Spinal cord (tissue), 10 donors: Measurements from ENCODE around the gene ARSG. TPM values are rescaled to one million over a fixed set of nuclear protein-coding genes. Genes with fewer than 3 reads are reported as not detected.
"Not testable (repeated sequence)": the region's sequence is repeated elsewhere in the genome, so short reads cannot be mapped to it uniquely, and the experiment has no call there.

ENCODE experiments used
- DNase-seq, 6 donors: peaks; one replicate each; pipeline versions ENCODE4 v3.0.0 to v3.0.0-alpha.2; 2013 to 2015; ENCODE audit warnings: low spot score in 6 of 6, low read depth in 4 of 6
- H3K27ac ChIP-seq: one replicate; pipeline ENCODE4 v1.5.1; 2013; ENCODE audit warnings: low read depth, low read length, control low read depth
- H3K27me3 ChIP-seq: one replicate; pipeline ENCODE4 v1.6.1; 2013; ENCODE audit warnings: low read length; ENCODE audit not compliant: control insufficient read depth, insufficient read depth
- H3K36me3 ChIP-seq: one replicate; pipeline ENCODE4 v1.6.1; 2013; ENCODE audit warnings: low read length; ENCODE audit not compliant: control insufficient read depth, insufficient read depth
- H3K4me1 ChIP-seq: one replicate; pipeline ENCODE4 v1.6.1; 2013; ENCODE audit warnings: low read length; ENCODE audit not compliant: control insufficient read depth, insufficient read depth
- H3K4me3 ChIP-seq: one replicate; pipeline ENCODE4 v1.5.1; 2013; ENCODE audit warnings: low read depth, low read length, control low read depth
- H3K9me3 ChIP-seq: one replicate; pipeline ENCODE4 v1.6.1; 2013; ENCODE audit warnings: low read length; ENCODE audit not compliant: control insufficient read depth, insufficient read depth
- WGBS: methylation state at CpG from one replicate; pipeline ENCODE4 v1.1.5; 2013; ENCODE audit warnings: missing lambda C conversion rate; ENCODE audit not compliant: insufficient coverage; 5-methylcytosine and 5-hydroxymethylcytosine counted together
- polyA plus RNA-seq, 2 donors: library from polyadenylated mRNA; unstranded; fragments of 120-200 nt; gene quantifications; one replicate each; pipeline ENCODE4 v1.2.1, GENCODE V29; 2013; ENCODE audit not compliant: insufficient read length in 2 of 2
- total RNA-seq, 2 donors: library from RNA; depleted of rRNA in 1 of 2; stranded (reverse); fragments of 120-200 nt in 1 of 2; fragments of >200 nt in 1 of 2; gene quantifications; one replicate each; pipeline versions ENCODE4 v1.2.3 to v1.2.4, GENCODE V29; 2013 to 2014
- donor health status: healthy.

The ARSG gene
- total and polyA plus RNA-seq, 4 donors = 8.2 to 18.8 (median 9.9) TPM

DNA sequence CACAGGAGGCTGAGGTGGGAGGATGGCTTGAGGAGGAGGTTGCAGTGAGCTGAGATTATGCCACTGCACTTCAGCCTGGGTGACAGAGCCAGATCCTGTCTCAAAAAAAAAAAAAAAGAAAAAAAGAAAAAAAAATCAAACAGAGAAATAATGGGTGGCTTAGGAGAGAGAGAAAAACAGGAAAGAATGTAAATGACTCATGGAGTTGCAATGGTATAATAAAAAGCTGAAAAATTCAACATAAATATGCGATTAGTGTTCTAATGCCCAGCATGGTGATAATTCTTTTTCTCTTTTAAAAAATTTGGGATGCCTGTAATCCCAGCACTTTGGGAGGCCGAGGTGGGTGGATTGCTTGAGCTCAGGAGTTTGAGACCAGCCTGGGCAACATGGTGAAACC lies 63.0 kb downstream of the ARSG start:
- not testable (repeated sequence) for H3K4me1 ChIP-seq, H3K9me3 ChIP-seq, H3K4me3 ChIP-seq, H3K36me3 ChIP-seq, H3K27ac ChIP-seq, H3K27me3 ChIP-seq, DNase-seq
- WGBS = 100% methylated on average over 1 of the region's 2 CpGs

GRCh38 chr17:68355108-68355507 lies 63.8 kb downstream of the ARSG start:
- H3K4me3 ChIP-seq, DNase-seq, H3K36me3 ChIP-seq, H3K27ac ChIP-seq, H3K4me1 ChIP-seq, H3K27me3 ChIP-seq, H3K9me3 ChIP-seq: not testable (repeated sequence)
- WGBS = 94% methylated on average over 5 of the region's 5 CpGs

DNA sequence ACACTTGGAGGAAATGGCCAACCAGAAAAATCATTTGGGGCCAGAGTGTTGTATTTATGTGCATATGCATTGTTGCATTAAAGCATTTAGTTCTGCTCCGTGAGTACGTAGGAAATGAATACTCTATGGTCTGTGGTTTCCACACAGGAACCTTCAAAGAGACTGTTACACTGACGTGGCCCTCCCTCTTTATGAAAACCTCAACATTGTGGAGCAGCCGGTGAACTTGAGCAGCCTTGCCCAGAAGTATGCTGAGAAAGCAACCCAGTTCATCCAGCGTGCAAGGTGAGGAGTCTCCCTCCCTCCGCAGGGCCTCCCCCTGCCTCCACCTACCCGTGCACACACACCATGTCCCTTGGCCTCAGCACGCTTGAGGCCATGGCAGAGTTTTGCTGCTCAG lies 65.2 kb downstream of the ARSG start:
- 91% methylated on average over 7 of the region's 8 CpGs for WGBS

GRCh38 chr17:68356949-68357455 lies 65.7 kb downstream of the ARSG start:
- Histone ChIP-seq H3K4me3 (no peak overlapping the region), H3K27ac (no peak overlapping the region), H3K27me3 (no peaks in the 10 kb centered on the region), H3K9me3 (no peaks in the 10 kb centered on the region), H3K4me1 (no peaks in the 10 kb centered on the region), H3K36me3 (no peaks in the 10 kb centered on the region)
- WGBS = 96% methylated on average over 3 of the region's 3 CpGs
- no peak for DNase-seq

More for the DNA sequence above, 65.2 kb downstream of the ARSG start:
- peaks cover 3% of the 10 kb centered on the region for H3K36me3 ChIP-seq
- H3K9me3 ChIP-seq = no peaks in the 10 kb centered on the region
- no peaks in the 10 kb centered on the region for H3K4me1 ChIP-seq
- no peaks in the 10 kb centered on the region for H3K27me3 ChIP-seq
- H3K4me3 ChIP-seq = no peak overlapping the region
- DNase-seq = no peak
- no peak overlapping the region for H3K27ac ChIP-seq

DNA sequence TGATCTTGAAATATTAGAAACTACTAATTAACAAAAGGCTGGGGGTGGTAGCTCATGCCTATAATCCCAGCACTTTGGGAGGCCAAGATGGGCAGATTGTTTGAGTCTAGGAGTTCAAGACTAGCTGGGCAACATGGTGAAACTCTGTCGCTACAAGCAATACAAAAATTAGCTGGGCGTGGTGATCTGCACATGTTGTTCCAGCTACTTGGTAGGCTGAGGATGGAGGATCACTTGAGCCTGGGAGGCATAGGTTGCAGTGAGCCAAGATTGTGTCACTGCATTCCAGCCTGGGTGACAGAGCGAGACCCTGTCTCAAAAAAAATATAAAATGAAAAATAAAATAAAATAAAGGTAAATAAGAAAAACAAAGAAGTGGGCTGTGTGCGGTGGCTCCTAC lies 66.6 kb downstream of the ARSG start:
- H3K9me3 ChIP-seq = no peaks in the 10 kb centered on the region
- no peaks in the 10 kb centered on the region for H3K36me3 ChIP-seq
- H3K27me3 ChIP-seq = no peaks in the 10 kb centered on the region
- DNase-seq = no peak
- no peaks in the 10 kb centered on the region for H3K4me1 ChIP-seq
- no peak overlapping the region for H3K4me3 ChIP-seq
- H3K27ac ChIP-seq = no peak overlapping the region
- 100% methylated on average over 1 of the region's 4 CpGs for WGBS

GRCh38 chr17:68359791-68360535 lies 68.7 kb downstream of the ARSG start:
- Histone ChIP-seq H3K36me3 (no peaks in the 10 kb centered on the region), H3K9me3 (no peaks in the 10 kb centered on the region), H3K4me1 (no peaks in the 10 kb centered on the region), H3K4me3 (no peak overlapping the region), H3K27ac (no peak overlapping the region), H3K27me3 (no peaks in the 10 kb centered on the region)
- DNase-seq = no peak
- WGBS = 81% methylated on average over 10 of the region's 13 CpGs

DNA sequence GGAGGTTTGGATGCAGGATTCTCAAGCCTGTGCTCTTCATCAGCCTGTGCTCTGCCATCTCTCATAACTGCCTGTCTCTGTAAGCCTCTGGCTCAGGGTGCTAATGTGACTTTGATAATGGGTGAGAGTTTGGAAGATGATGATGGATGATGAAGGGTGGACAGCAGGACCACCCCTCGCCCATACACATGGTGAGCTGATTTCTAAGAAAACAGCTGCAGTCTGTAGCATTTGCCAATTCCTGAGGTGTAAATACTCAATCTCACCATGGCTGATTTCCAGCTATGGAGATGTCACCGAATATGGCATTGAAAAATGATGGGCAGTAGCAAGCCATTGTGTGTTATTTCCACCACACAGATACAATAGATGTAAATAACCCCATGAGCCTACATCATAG lies 74.2 kb downstream of the ARSG start:
- no peaks in the 10 kb centered on the region for H3K4me1 ChIP-seq
- no peak for DNase-seq
- H3K27me3 ChIP-seq = no peaks in the 10 kb centered on the region
- H3K4me3 ChIP-seq = no peak overlapping the region
- H3K9me3 ChIP-seq = no peaks in the 10 kb centered on the region
- H3K27ac ChIP-seq = no peak overlapping the region
- no peaks in the 10 kb centered on the region for H3K36me3 ChIP-seq
- WGBS = no CpG with 5 or more reads among the region's 2 CpGs

GRCh38 chr17:68368387-68368786 lies 77.1 kb downstream of the ARSG start:
- no peaks in the 10 kb centered on the region for H3K9me3 ChIP-seq
- H3K27ac ChIP-seq = no peak overlapping the region
- H3K27me3 ChIP-seq = no peaks in the 10 kb centered on the region
- H3K36me3 ChIP-seq = no peaks in the 10 kb centered on the region
- no peaks in the 10 kb centered on the region for H3K4me1 ChIP-seq
- 87% methylated on average over 5 of the region's 5 CpGs for WGBS
- DNase-seq = no peak
- no peak overlapping the region for H3K4me3 ChIP-seq

GRCh38 chr17:68375566-68375965 lies 84.3 kb downstream of the ARSG start:
- Histone ChIP-seq H3K4me1 (peaks cover 9% of the 10 kb centered on the region), H3K36me3 (no peaks in the 10 kb centered on the region), H3K4me3 (no peak overlapping the region), H3K9me3 (no peaks in the 10 kb centered on the region), H3K27me3 (no peaks in the 10 kb centered on the region), H3K27ac (no peak overlapping the region)
- no peak for DNase-seq
- WGBS = 92% methylated on average over 5 of the region's 8 CpGs

- not testable (repeated sequence) for H3K27me3 ChIP-seq, H3K27ac ChIP-seq, DNase-seq, H3K9me3 ChIP-seq, H3K4me3 ChIP-seq, H3K36me3 ChIP-seq, H3K4me1 ChIP-seq
- 100% methylated on average over 1 of the region's 2 CpGs for WGBS
Observed at GRCh38 chr17:68376178-68376577, 84.9 kb downstream of the ARSG start.
